Upper lobe of left lung (tissue), 6 donors: ENCODE results near the gene SPINK4. TPM values are rescaled to one million over a fixed set of nuclear protein-coding genes. Genes with fewer than 3 reads are reported as not detected.

ENCODE experiments used
- ATAC-seq, 2 donors: fragments of 200-7000 bp; cut with Tn5 transposase; one replicate each; pipeline ENCODE4 v1.9.1; 2022; ENCODE audit warnings: mild to moderate bottlenecking in 2 of 2, moderate library complexity in 2 of 2; ENCODE audit not compliant: low FRiP score in 2 of 2
- DNase-seq, 2 donors: peaks; one replicate each; pipeline ENCODE4 v3.0.0-alpha.2; 2019 to 2020
- H3K27ac ChIP-seq, 4 donors: fragments of 200-600 bp; sonication (generic); one replicate each; pipeline ENCODE4 v1.5.1; 2016 to 2019
- H3K27me3 ChIP-seq, 4 donors: fragments of 200-600 bp; sonication (generic); one replicate each; pipeline ENCODE4 v1.5.1; 2017 to 2019
- H3K36me3 ChIP-seq, 4 donors: fragments of 200-600 bp; sonication (generic); one replicate each; pipeline ENCODE4 v1.5.1; 2016 to 2019
- H3K4me1 ChIP-seq, 4 donors: fragments of 200-600 bp; sonication (generic); one replicate each; pipeline ENCODE4 v1.5.1; 2018 to 2019
- H3K4me3 ChIP-seq, 4 donors: fragments of 200-600 bp; sonication (generic); one replicate each; pipeline ENCODE4 v1.5.1; 2017 to 2019; ENCODE audit warnings: mild to moderate bottlenecking in 2 of 4, moderate library complexity in 1 of 4
- H3K9me3 ChIP-seq, 4 donors: fragments of 200-600 bp; sonication (generic); one replicate each; pipeline ENCODE4 v1.5.1; 2018 to 2019
- CTCF ChIP-seq, 6 experiments: fragments of 450-650 bp in 4 of 6; fragments of 200-600 bp in 2 of 6; sonication (generic) in 2 of 6; IDR thresholded peaks; one replicate each; pipeline ENCODE4 v1.5.1; 2016 to 2019; ENCODE audit warnings: antibody characterized with exemption in 6 of 6
- EP300 ChIP-seq, 4 donors: sonication (generic); formaldehyde crosslinking; IDR thresholded peaks; one replicate each; pipeline ENCODE4 v1.5.1; 2017; ENCODE audit warnings: antibody characterized with exemption in 4 of 4, control low read depth in 2 of 4
- POLR2A ChIP-seq, 4 donors: fragments of 450-650 bp; IDR thresholded peaks; one replicate each; pipeline ENCODE4 v1.5.1; 2016 to 2017; ENCODE audit warnings: antibody characterized with exemption in 4 of 4, mild to moderate bottlenecking in 2 of 4
- POLR2AphosphoS5 ChIP-seq, 2 donors: sonication (generic); formaldehyde crosslinking; IDR thresholded peaks; one replicate each; pipeline ENCODE4 v1.5.1; 2017; ENCODE audit warnings: antibody characterized with exemption in 2 of 2
- WGBS, 2 donors: methylation state at CpG; one replicate each; pipeline ENCODE4 v1.1.5; 2017 to 2018; 5-methylcytosine and 5-hydroxymethylcytosine counted together
- total RNA-seq, 6 donors: library from RNA; depleted of rRNA in 4 of 6; stranded (reverse); fragments of >200 nt in 4 of 6; gene quantifications; one replicate each; pipeline versions ENCODE4 v1.1.0 to v1.2.1, GENCODE V29; 2016 to 2021
- donor health status: DM: no; HTN: no; CAD: no; lungs with moderate emphysema.
- donor health status: DM: no; HTN: yes; CAD: no; lungs with severe emphysema.

Gene SPINK4
- total RNA-seq, 6 donors from 2014 or later, result not detected

- DNase-seq (no peak), ATAC-seq (no peak)
- Histone ChIP-seq H3K4me1 (no peaks in the 10 kb centered on the region), H3K4me3 (no peak overlapping the region), H3K27ac (no peak overlapping the region), H3K9me3 (no peaks in the 10 kb centered on the region), H3K27me3 (no peaks in the 10 kb centered on the region), H3K36me3 (peaks cover 0 to 16% (median 2%) of the 10 kb centered on the region in 4 donors)
- TF ChIP-seq CTCF (IDR thresholded peaks at IDR 0.05), result no peak
- TF ChIP-seq POLR2AphosphoS5 (IDR thresholded peaks at IDR 0.05), result no peak
- TF ChIP-seq POLR2A (IDR thresholded peaks at IDR 0.05), result no peak
- TF ChIP-seq EP300 (IDR thresholded peaks at IDR 0.05), result no peak
- WGBS, 2 donors, result 89 to 92% methylated on average over 7 to 9 of the region's 9 CpGs
Observed at GRCh38 chr9:33246269-33246860, 6.4 kb downstream of the SPINK4 start.

- Histone ChIP-seq H3K4me1 (no peaks in the 10 kb centered on the region), H3K27me3 (no peaks in the 10 kb centered on the region), H3K9me3 (no peaks in the 10 kb centered on the region), H3K27ac (no peak overlapping the region), H3K36me3 (peaks cover 0 to 35% (median 13%) of the 10 kb centered on the region in 4 donors), H3K4me3 (no peak overlapping the region)
- ATAC-seq (no peak), DNase-seq (no peak)
- WGBS, 2 donors, result 89 to 98% methylated on average over 1 to 3 of the region's 3 CpGs
- TF ChIP-seq EP300 (IDR thresholded peaks at IDR 0.05) (no peak), POLR2AphosphoS5 (IDR thresholded peaks at IDR 0.05) (no peak), CTCF (IDR thresholded peaks at IDR 0.05) (no peak)
Observed at GRCh38 chr9:33248606-33249005, 8.6 kb downstream of the SPINK4 start.

- Histone ChIP-seq H3K36me3 (peaks cover 0 to 41% (median 16%) of the 10 kb centered on the region in 4 donors), H3K4me1 (no peaks in the 10 kb centered on the region), H3K9me3 (no peaks in the 10 kb centered on the region), H3K27me3 (no peaks in the 10 kb centered on the region), H3K27ac (no peak overlapping the region), H3K4me3 (no peak overlapping the region)
- TF ChIP-seq CTCF (IDR thresholded peaks at IDR 0.05), result no peak
- no peak for TF ChIP-seq EP300 (IDR thresholded peaks at IDR 0.05)
- TF ChIP-seq POLR2A (IDR thresholded peaks at IDR 0.05), result no peak
- no peak for TF ChIP-seq POLR2AphosphoS5 (IDR thresholded peaks at IDR 0.05)
- no peak for DNase-seq
- ATAC-seq, result no peak
- 82 to 87% methylated on average over 6 of the region's 6 CpGs for WGBS, 2 donors
Observed at GRCh38 chr9:33249087-33249658, 9.2 kb downstream of the SPINK4 start.

- TF ChIP-seq CTCF (IDR thresholded peaks at IDR 0.05) (no peak), POLR2AphosphoS5 (IDR thresholded peaks at IDR 0.05) (no peak), POLR2A (IDR thresholded peaks at IDR 0.05) (no peak), EP300 (IDR thresholded peaks at IDR 0.05) (no peak)
- Histone ChIP-seq H3K4me1 (no peaks in the 10 kb centered on the region), H3K9me3 (no peaks in the 10 kb centered on the region), H3K4me3 (no peak overlapping the region), H3K27me3 (no peaks in the 10 kb centered on the region), H3K36me3 (peaks cover 0 to 49% (median 24%) of the 10 kb centered on the region in 4 donors), H3K27ac (no peak overlapping the region)
- no peak for DNase-seq
- no peak for ATAC-seq
- WGBS, 2 donors, result 91 to 98% methylated on average over 2 of the region's 2 CpGs
Observed at GRCh38 chr9:33249983-33250382, 10.0 kb downstream of the SPINK4 start.
